ENCODE measurements around the gene ITSN1.

ITSN1 gene

GRCh38 chr21:33828083-33828482 lies 185.8 kb downstream of the ITSN1 start:
- no peak for TF ChIP-seq CTCF (IDR thresholded peaks at IDR 0.05; ENCODE audit: low read depth, low read length, missing control alignments)
- Histone ChIP-seq H3K27me3 (replicated peaks) (no peaks in the 10 kb centered on the region), H3K36me3 (replicated peaks) (peaks cover 35% of the 10 kb centered on the region), H3K27ac (no peak overlapping the region), H3K4me3 (ENCODE audit: low read depth, low read length) (no peak overlapping the region)
- no peak for DNase-seq
- in situ Hi-C loops (cut with HindIII; ENCODE audit: low pct_ligation_motif_present, low sequenced_read_pairs) = no loop called here

GRCh38 chr21:33828577-33828976 lies 186.3 kb downstream of the ITSN1 start:
- Histone ChIP-seq H3K36me3 (replicated peaks) (peaks cover 31% of the 10 kb centered on the region), H3K27ac (no peak overlapping the region), H3K27me3 (replicated peaks) (no peaks in the 10 kb centered on the region), H3K4me3 (ENCODE audit: low read depth, low read length) (no peak overlapping the region)
- TF ChIP-seq CTCF (IDR thresholded peaks at IDR 0.05; ENCODE audit: low read depth, low read length, missing control alignments) = no peak
- in situ Hi-C loops (cut with HindIII; ENCODE audit: low pct_ligation_motif_present, low sequenced_read_pairs) = no loop called here
- DNase-seq = no peak

GRCh38 chr21:33829844-33830243 lies 187.5 kb downstream of the ITSN1 start:
- H3K27me3 ChIP-seq (replicated peaks) = no peaks in the 10 kb centered on the region
- in situ Hi-C loops (cut with HindIII; ENCODE audit: low pct_ligation_motif_present, low sequenced_read_pairs) = no loop called here
- peaks cover 32% of the 10 kb centered on the region for H3K36me3 ChIP-seq (replicated peaks)
- DNase-seq = no peak
- TF ChIP-seq CTCF (IDR thresholded peaks at IDR 0.05; ENCODE audit: low read depth, low read length, missing control alignments) = no peak
- no peak overlapping the region for H3K4me3 ChIP-seq (ENCODE audit: low read depth, low read length)
- H3K27ac ChIP-seq = no peak overlapping the region

GRCh38 chr21:33831962-33832659 lies 189.8 kb downstream of the ITSN1 start:
- peaks cover 42% of the 10 kb centered on the region for H3K36me3 ChIP-seq (replicated peaks)
- no peaks in the 10 kb centered on the region for H3K27me3 ChIP-seq (replicated peaks)
- H3K4me3 ChIP-seq (ENCODE audit: low read depth, low read length) = no peak overlapping the region
- H3K27ac ChIP-seq = no peak overlapping the region
- in situ Hi-C loops (cut with HindIII; ENCODE audit: low pct_ligation_motif_present, low sequenced_read_pairs) = no loop called here
- TF ChIP-seq CTCF (IDR thresholded peaks at IDR 0.05; ENCODE audit: low read depth, low read length, missing control alignments) = no peak
- no peak for DNase-seq

GRCh38 chr21:33834801-33835500 lies 192.7 kb downstream of the ITSN1 start:
- no peak overlapping the region for H3K4me3 ChIP-seq (ENCODE audit: low read depth, low read length)
- H3K27ac ChIP-seq = no peak overlapping the region
- H3K27me3 ChIP-seq (replicated peaks) = no peaks in the 10 kb centered on the region
- in situ Hi-C loops (cut with HindIII; ENCODE audit: low pct_ligation_motif_present, low sequenced_read_pairs) = no loop called here
- DNase-seq = peak; percentile 27
- TF ChIP-seq CTCF (IDR thresholded peaks at IDR 0.05; ENCODE audit: low read depth, low read length, missing control alignments) = no peak
- peaks cover 51% of the 10 kb centered on the region for H3K36me3 ChIP-seq (replicated peaks)
